Heart left ventricle (tissue), 16 donors: ENCODE measurements around the gene RAB27B. TPM values are rescaled to one million over a fixed set of nuclear protein-coding genes. Genes with fewer than 3 reads are reported as not detected.

Experiments
- ATAC-seq, 4 donors: fragments of 200-7000 bp; cut with Tn5 transposase; one replicate each; pipeline ENCODE4 v1.9.1; 2020 to 2022; ENCODE audit warnings: moderate library complexity in 4 of 4, mild to moderate bottlenecking in 3 of 4, moderate number of reproducible peaks in 1 of 4
- DNase-seq, 5 donors: peaks; one replicate each; pipeline ENCODE4 v3.0.0-alpha.2; 2020
- H3K27ac ChIP-seq, 12 donors: fragments of 200-600 bp; sonication (generic) in 4 of 12; one replicate each; pipeline versions ENCODE4 v1.5.0 to v1.8.0; 2016 to 2022; ENCODE audit warnings: mild to moderate bottlenecking in 2 of 12
- H3K27me3 ChIP-seq, 9 donors: fragments of 200-600 bp; sonication (generic) in 2 of 9; one replicate each; pipeline versions ENCODE4 v1.5.1 to v1.8.0; 2016 to 2022; ENCODE audit warnings: mild to moderate bottlenecking in 3 of 9
- H3K36me3 ChIP-seq, 9 donors: fragments of 200-600 bp; sonication (generic) in 2 of 9; one replicate each; pipeline versions ENCODE4 v1.5.0 to v1.8.0; 2018 to 2022; ENCODE audit warnings: mild to moderate bottlenecking in 2 of 9
- H3K4me1 ChIP-seq, 12 donors: fragments of 200-600 bp; sonication (generic) in 4 of 12; one replicate each; pipeline versions ENCODE4 v1.5.0 to v1.8.0; 2016 to 2022; ENCODE audit warnings: mild to moderate bottlenecking in 3 of 12
- H3K4me3 ChIP-seq, 12 donors: fragments of 200-600 bp; sonication (generic) in 4 of 12; one replicate each; pipeline versions ENCODE4 v1.5.0 to v1.8.0; 2017 to 2022; ENCODE audit warnings: mild to moderate bottlenecking in 9 of 12, moderate library complexity in 4 of 12
- H3K9me3 ChIP-seq, 12 donors: fragments of 200-600 bp; sonication (generic) in 4 of 12; one replicate each; pipeline versions ENCODE4 v1.5.0 to v1.8.0; 2016 to 2022; ENCODE audit warnings: mild to moderate bottlenecking in 1 of 12
- POLR2A ChIP-seq, 2 donors: fragments of 450-650 bp; IDR thresholded peaks; one replicate each; pipeline ENCODE4 v1.6.1; 2017; ENCODE audit warnings: antibody characterized with exemption in 2 of 2, mild to moderate bottlenecking in 2 of 2, moderate library complexity in 2 of 2
- WGBS, 4 donors: extraction: QIAGEN DNeasy Blood & Tissue Kit in 2 of 4; methylation state at CpG; one replicate each; pipeline versions ENCODE4 v1.1.5 to v1.1.7; 2013 to 2018; 5-methylcytosine and 5-hydroxymethylcytosine counted together
- intact Hi-C, 10 donors: fragments of 100-400 bp; cut with DNase I; formaldehyde crosslinking; loops; one replicate each; pipeline versions ENCODE4 v1.11.1 to v1.14.2; 2022
- long read RNA-seq, 3 donors: library from polyadenylated mRNA; unstranded; transcript quantifications; one replicate each; pipeline ENCODE4 v2.0.0, GENCODE V29; 2020 to 2021
- polyA plus RNA-seq, 2 donors: library from polyadenylated mRNA; stranded (reverse); fragments of 200-250 nt; gene quantifications; one replicate each; pipeline ENCODE4 v1.2.3, GENCODE V29; 2013
- total RNA-seq, 9 donors: library from RNA; depleted of rRNA in 2 of 9; stranded (reverse); fragments of >200 nt in 2 of 9; fragmentation: NEBNext Ultra II Directional in 3 of 9; extraction: Animal tissue kit (Norgen Biotek cat#: 25700) in 3 of 9; gene quantifications; one replicate each; pipeline versions ENCODE4 v1.1.0 to v1.2.4, GENCODE V29; 2016 to 2023
- TF ChIP-seq, protein P1 (sequence below), 12 donors: fragments of 200-600 bp; sonication (generic) in 4 of 12; IDR thresholded peaks; one replicate each; pipeline versions ENCODE4 v1.5.0 to v1.8.0; 2018 to 2022; ENCODE audit warnings: antibody characterized with exemption in 12 of 12, mild to moderate bottlenecking in 5 of 12
- donor health status: ischemic (EF 13 %, LVEDD 7.1; RV severe dilation, severe dysfunction).
- donor health status: healthy with polysubstance abuse.
- donor health status: DM: no; HTN: yes; CAD: no.
- donor health status: DM: no; HTN: no; CAD: no.
- donor health status: ischemic (EF 25% LVEDD 6.9; RV normal size, moderate dysfunction).
- donor health status: ischemic (EF 25% LVEDD 5.7; RV mildly dilated, moderate dysfunction).
- donor health status: healthy.
- donor health status: DM: yes; HTN: yes; CAD: no.
- donor health status: ischemic (EF 35%, LVEDD 5.7; RV mildly dilated, moderate dysfunction).
- donor health status: nonischemic (EF 11% LVEDD 7.7; RV severe dilation, severe dysfunction).
- donor health status: DM: yes; HTN: yes; CAD: no.
- donor health status: PGD.
- donor health status: ischemic (EF 29% LVEDD 5.4; RV normal size, mild dysfunction).
- donor health status: nonischemic (EF 23%, LVEDD 6.1; RV moderate dilation, normal function).

RAB27B gene
- 1 to 10 TPM in 1 of 9 donors, under 1 TPM in 7, not detected in 1; 0.05 to 1.5 (median 0.17) TPM for total RNA-seq
- under 1 TPM in 1 of 2 donors, not detected in 1; 0.03 TPM for polyA plus RNA-seq
- long read RNA-seq, donor 1 = 0 reads
- long read RNA-seq, donor 2 = 0 reads
- long read RNA-seq, donor 3 = 0 reads

DNA sequence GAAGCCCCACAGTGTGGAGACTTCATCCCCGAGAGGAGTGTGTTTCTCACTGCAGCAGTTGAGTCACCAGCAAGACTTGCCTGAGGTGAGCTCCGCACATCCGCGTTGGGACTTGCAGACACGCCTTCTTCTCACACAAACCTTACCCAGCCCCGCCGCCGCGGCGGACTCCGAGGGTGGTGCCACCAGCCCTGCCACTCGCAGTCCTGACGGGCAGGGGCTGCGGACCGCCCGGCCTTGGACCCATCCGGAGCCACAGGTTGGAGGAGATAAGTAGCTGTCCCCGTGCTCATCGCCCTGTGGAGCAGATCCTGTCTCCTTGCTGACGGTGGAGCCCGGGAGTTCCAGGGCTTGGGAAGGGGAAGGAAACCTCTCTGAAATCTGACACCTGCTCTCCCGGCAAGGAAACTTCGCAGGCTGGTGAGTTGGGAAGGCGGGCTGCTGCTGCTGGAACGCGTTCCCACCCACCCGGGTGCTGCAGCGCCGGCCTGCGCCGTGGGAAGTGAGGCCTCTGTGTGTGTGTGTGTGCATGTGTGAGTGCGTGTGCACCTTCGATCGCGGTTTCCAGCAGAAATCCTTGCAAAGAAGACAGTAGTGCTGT, at the start of gene RAB27B:
Gene RAB27B, plus strand, starts transcription at position 197 of the 601 bp plus-strand sequence. CDS start 49,109 bp downstream, outside the sequence.
- Histone ChIP-seq H3K36me3 (no peaks in the 10 kb centered on the region), H3K27me3 (peaks cover 0 to 16% (median 0%) of the 10 kb centered on the region in 9 donors), H3K27ac (no peak within 1 kb of the TSS), H3K4me3 (peak within 1 kb of the TSS in 11 of 12 donors; percentile 18 to 62 (median 46)), H3K9me3 (no peaks in the 10 kb centered on the region), H3K4me1 (peaks cover 0 to 13% (median 3%) of the 10 kb centered on the region in 12 donors)
- ATAC-seq (peak in 3 of 4 donors; percentile 71 to 86 (median 81)), DNase-seq (peak; percentile 23 to 79 (median 42))
- 0 to 1% (median 1%) methylated on average over 32 to 35 of the region's 35 CpGs for WGBS, 4 donors
- intact Hi-C loops = no loop called here
- no peak for TF ChIP-seq POLR2A (IDR thresholded peaks at IDR 0.05)
- TF ChIP-seq, protein P1, sequence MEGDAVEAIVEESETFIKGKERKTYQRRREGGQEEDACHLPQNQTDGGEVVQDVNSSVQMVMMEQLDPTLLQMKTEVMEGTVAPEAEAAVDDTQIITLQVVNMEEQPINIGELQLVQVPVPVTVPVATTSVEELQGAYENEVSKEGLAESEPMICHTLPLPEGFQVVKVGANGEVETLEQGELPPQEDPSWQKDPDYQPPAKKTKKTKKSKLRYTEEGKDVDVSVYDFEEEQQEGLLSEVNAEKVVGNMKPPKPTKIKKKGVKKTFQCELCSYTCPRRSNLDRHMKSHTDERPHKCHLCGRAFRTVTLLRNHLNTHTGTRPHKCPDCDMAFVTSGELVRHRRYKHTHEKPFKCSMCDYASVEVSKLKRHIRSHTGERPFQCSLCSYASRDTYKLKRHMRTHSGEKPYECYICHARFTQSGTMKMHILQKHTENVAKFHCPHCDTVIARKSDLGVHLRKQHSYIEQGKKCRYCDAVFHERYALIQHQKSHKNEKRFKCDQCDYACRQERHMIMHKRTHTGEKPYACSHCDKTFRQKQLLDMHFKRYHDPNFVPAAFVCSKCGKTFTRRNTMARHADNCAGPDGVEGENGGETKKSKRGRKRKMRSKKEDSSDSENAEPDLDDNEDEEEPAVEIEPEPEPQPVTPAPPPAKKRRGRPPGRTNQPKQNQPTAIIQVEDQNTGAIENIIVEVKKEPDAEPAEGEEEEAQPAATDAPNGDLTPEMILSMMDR (IDR thresholded peaks at IDR 0.05) = no peak

GRCh38 chr18:54780285-54780861, 47.9 kb upstream of the RAB27B start:
- intact Hi-C loops = loop anchor here in 1 of 10 donors (10.0 kb wide), 1 partner anchor 46 kb away; no protein-coding TSS in a partner anchor
- H3K4me1 ChIP-seq = peaks cover 0 to 12% (median 0%) of the 10 kb centered on the region in 12 donors
- WGBS, 4 donors = 70 to 80% (median 79%) methylated on average over 11 of the region's 11 CpGs
- H3K4me3 ChIP-seq = no peak overlapping the region
- no peaks in the 10 kb centered on the region for H3K36me3 ChIP-seq
- no peak for TF ChIP-seq POLR2A (IDR thresholded peaks at IDR 0.05)
- TF ChIP-seq, protein P1 (IDR thresholded peaks at IDR 0.05) = no peak
- ATAC-seq = no peak
- H3K27me3 ChIP-seq = no peaks in the 10 kb centered on the region
- no peaks in the 10 kb centered on the region for H3K9me3 ChIP-seq
- H3K27ac ChIP-seq = no peak overlapping the region
- DNase-seq = no peak

DNA sequence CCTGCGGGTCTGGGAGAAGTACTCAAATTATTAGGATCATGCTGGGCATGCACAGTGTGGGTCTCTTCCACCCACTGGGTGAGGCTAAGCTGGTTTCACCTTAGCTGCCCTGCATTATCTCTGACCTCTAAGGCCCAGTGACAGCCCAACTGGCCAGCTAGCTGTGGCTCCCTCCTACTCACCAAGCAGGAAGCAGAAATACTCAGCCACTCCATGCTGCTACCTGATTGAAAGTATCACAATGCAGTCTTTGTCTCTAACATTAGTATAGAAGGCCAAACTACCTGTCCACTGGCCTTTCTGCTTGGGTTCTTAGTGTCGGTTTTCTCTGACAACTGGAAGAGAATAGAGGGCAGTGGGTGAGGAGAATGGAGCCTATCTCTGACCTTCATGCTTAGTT, 47.3 kb upstream of the RAB27B start:
- WGBS, 4 donors = 89 to 96% (median 91%) methylated on average over 2 of the region's 2 CpGs
- DNase-seq (no peak), ATAC-seq (no peak)
- H3K4me1 ChIP-seq = peaks cover 0 to 8% (median 0%) of the 10 kb centered on the region in 12 donors
- H3K27me3 ChIP-seq = no peaks in the 10 kb centered on the region
- no peak overlapping the region for H3K4me3 ChIP-seq
- no peaks in the 10 kb centered on the region for H3K36me3 ChIP-seq
- intact Hi-C loops = loop anchor here in 1 of 10 donors (10.0 kb wide), 1 partner anchor 46 kb away; no protein-coding TSS in a partner anchor
- TF ChIP-seq, protein P1 (IDR thresholded peaks at IDR 0.05) = no peak
- no peaks in the 10 kb centered on the region for H3K9me3 ChIP-seq
- H3K27ac ChIP-seq = no peak overlapping the region

DNA sequence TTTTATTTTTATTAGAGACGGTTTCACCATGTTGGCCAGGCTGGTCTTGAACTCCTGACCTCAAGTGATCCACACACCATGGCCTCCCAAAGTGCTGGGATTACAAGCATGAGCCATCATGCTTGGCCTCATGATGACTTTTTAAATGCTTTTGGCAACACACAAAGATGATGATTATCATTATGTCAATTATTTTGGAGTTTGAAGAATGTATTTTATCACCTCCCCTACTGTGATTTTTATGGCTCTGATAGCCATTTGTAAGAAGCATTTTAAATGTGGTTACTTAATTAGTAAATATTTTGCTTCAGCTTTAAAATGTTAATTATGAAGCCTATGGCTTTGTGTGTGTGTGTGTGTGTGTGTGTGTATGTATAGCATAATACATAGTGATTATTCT, 45.1 kb upstream of the RAB27B start:
- H3K4me1 ChIP-seq = no peaks in the 10 kb centered on the region
- DNase-seq (no peak), ATAC-seq (no peak)
- 78 to 93% (median 90%) methylated on average over 1 of the region's 1 CpG for WGBS, 4 donors
- no peaks in the 10 kb centered on the region for H3K36me3 ChIP-seq
- H3K27ac ChIP-seq = no peak overlapping the region
- TF ChIP-seq POLR2A (IDR thresholded peaks at IDR 0.05) = no peak
- TF ChIP-seq, protein P1 (IDR thresholded peaks at IDR 0.05) = no peak
- intact Hi-C loops = loop anchor here in 1 of 10 donors (10.0 kb wide), 1 partner anchor 48 kb away; no protein-coding TSS in a partner anchor
- H3K9me3 ChIP-seq = no peaks in the 10 kb centered on the region
- H3K4me3 ChIP-seq = no peak overlapping the region
- H3K27me3 ChIP-seq = no peaks in the 10 kb centered on the region
